OCI-M2 (cell line): ENCODE results near the gene NACC2.

Experiments
- DNase-seq: peaks from one replicate; lab custom pipeline; 2025; ENCODE audit not compliant: unreplicated experiment; lab: John Stamatoyannopoulos, UW

The NACC2 gene

DNA sequence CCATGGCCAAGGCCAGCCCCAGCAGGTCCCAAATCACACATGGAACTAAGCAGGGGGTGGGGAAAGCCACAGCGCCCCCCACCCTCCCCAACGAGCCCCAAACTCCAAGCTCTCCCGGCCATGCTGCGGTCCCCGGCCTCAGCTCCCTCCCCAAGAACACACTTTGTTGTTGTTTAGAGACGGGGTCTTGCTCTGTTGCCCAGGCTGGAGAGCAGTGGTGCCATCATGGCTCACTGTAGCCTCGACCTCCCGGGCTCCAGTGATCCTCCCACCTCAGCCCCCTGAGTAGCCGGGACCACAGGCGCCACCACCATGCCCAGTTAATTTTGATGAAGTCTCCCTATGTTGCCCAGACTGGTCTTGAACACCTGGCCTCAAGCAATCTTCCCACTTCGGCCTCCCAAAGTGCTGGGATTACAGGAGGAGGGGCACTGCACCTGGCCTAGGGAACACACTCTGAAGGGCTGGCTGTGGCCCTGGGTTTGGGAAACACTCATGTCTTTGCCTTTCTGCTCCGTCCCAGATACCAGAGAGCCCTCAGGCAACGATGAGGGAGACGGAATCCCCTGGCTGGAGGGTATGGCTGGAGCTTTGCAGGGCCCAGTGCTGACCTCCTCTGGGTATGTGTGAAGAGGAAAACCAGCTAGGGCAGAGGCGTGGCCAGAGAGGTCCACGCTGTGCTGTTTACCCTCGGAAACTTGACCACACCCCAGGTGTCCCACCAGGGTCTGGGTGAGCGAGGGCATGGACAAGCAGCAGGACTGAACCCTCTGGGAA, 80.8 kb downstream of the NACC2 start:
- no peak for DNase-seq

GRCh38 chr9:136013524-136014034, 81.5 kb downstream of the NACC2 start:
- DNase-seq: no peak

DNA sequence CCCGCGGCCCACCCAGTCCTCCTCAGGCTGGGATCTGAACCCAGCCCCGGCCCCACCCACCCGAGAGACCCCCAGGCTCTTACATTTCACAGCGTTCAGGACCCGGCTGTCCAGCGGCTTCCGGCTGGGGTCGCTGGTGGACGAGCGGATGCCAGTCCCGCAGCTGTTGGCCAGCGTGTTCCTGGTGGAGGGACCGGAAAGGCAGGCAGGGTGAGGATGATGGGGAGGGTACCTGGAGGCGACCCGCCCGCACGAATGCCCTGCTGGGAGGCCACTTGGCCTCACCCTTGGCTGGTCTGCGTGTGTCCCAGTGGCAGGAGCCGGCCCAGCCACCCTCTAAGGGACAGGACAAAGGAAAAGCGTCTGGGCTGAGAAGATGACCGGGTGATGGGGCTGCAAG, 82.0 kb downstream of the NACC2 start:
- DNase-seq: no peak

DNA sequence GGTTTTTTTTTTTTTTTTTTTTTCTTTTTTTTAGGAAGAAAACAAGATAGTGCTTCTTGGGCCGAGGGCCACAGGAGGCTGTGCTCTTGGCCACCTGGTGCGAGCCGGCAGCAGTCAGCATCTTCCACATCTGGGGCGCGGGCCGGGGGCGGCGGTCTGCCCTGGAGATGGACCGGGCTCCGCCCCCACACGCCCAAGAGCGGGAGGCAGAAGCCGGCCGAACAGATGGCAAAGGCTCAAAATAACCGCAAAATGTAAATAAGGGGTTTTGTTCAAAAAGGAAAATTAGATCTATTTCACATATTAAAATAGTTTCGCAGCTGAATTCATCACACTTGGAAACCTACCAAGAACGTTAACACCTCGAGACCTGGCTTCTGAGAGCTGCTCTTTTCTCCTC, 82.4 kb downstream of the NACC2 start:
- no peak for DNase-seq

- DNase-seq: no peak
These were observed 83.2 kb downstream of the NACC2 start for GRCh38 chr9:136011703-136012496.

DNA sequence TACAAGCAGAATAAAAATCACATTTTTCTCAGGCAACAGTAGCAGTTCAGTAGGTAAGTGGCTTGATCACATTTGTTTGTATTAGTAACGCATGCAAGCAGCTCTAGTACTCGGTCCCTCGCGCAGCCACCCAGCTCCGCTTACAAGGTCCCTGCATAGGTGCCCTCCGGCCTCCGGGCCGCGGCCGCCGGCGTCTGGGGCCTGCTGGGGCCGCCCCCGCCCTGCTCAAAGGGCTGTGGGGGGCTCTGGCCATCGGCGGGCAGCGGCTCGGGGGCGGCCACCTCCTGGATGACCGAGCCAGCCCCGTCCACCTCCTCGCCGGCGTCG, 83.8 kb downstream of the NACC2 start:
- DNase-seq: no peak

GRCh38 chr9:136010615-136011361, 84.3 kb downstream of the NACC2 start:
- no peak for DNase-seq

DNA sequence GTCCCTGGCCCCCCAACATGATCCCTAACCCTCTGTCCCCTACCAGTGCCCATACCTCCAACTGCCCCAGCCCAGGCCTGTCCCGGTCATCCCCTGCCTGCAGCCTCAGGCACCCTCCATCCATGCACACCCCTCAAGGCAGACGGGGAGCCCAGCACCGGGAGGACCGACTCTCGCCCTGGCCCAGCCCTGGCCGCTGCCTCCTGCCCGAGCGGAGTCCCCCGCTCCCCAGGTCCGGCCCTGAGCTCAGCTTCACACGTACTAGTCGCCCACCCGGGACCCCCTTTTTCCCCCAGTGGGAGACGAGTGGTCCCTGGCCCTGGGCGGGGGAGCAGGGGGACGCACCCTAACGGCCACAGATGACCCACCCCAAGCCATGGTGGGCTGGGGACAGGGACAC, 84.9 kb downstream of the NACC2 start:
- no peak for DNase-seq

DNA sequence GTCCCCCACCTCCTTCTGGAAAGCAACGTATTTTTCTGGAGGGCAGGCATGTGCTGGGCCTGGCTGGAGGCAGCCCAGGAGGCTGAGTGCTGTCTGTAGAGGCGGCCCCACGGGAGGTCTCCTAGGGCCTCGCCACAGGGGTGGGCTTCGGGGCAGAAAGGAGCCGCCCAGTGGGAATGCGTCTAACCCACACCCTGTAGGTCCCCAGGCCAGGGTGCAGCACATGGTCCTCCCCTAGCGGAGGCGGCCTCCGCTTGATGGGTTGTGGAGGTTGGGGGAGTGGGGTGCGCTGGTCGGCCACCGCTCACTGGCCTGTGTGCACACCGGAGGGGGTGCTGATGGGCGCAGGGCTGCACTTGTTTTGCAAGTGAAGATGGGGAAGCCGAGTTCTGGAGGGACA, 85.6 kb downstream of the NACC2 start:
- DNase-seq: no peak

GRCh38 chr9:136008693-136008997, 86.4 kb downstream of the NACC2 start:
- no peak for DNase-seq

DNA sequence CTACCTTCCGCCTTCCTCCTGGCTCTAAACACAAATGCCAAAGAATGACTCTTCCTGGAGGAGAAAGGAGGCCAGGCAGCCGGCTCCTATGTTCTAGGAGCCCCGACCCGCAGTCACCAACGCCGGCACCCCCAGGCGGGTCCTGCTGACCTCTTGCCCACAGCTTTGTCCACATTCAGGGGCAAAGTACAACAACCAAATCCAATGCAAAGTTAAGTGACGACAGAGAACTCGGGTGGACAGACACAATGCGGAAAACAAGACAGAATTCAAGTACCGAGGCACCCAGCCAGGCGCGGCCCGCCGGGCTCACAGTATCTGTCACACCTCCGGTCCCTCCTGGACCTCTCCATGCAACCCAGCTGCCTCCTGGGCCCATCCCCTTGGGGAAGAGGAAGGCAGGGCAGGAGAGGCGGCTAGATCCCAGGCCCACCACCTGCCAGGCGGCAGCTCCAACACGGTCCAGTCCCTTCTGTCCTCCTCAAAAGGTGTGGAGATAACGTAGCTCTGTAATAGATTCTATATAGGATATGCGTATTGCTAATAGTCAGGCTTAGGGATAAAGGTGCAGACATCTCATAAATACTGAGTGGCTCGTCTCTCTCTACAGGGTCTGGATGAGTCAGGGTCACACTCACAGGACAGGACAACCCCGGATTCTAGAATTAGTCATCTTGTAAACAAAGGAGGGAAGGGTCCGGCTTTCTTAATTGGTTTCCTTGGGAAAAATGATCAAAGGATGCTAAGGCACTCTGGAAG, 87.0 kb downstream of the NACC2 start:
- no peak for DNase-seq

DNA sequence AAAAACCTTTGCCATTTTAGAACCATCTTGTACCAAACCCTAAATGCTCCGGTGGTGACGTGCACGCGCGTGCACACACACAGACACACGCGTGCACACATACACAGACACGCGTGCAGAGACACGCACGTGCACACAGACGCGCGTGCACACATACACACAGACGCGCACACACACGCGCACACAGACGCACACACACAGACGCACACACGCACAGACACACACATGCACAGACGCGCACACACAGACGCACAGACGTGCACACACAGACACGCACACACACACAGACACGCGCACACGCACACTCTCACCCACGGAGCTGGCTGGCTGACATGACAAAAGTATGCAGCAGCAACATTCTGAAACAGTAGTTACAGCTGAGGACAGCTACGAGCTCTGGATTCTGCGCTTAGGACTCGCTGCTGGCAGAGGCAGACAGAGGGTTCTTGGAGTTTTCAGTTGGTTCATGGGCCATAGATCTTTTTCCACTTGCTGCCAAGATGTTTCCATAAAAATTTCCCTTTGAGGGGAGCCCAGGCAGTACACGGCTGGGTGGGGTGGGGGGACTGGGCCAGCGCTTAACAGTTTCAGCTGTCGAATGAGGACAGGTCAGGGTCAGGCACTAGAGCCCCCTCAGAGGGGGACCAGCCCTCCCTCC, 87.7 kb downstream of the NACC2 start:
- no peak for DNase-seq

GRCh38 chr9:136006169-136006568, 88.9 kb downstream of the NACC2 start:
- no peak for DNase-seq

DNA sequence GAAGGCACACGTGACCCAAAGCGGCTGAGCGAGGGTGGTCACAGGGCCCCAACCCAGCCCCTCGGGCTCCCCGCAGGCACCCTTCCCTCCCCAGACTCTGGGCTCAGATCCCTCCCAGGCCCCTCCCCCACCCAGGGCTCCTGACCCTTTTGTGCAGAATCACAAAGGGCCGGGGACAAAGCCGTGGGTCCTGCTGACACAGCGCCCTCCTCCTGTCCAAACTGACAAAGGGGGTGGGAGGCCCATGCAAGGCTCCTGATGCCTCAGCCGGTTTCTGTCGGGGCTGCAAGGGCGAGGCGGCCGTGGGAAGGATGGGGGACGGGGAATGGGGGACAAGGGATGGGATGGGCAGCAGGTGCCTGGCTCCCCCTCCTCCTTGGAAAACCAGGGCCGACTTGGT, 90.4 kb downstream of the NACC2 start:
- DNase-seq: no peak

- DNase-seq: no peak
These were observed 90.9 kb downstream of the NACC2 start for GRCh38 chr9:136004219-136004618.

- no peak for DNase-seq
These were observed 91.5 kb downstream of the NACC2 start for GRCh38 chr9:136003411-136004218.

DNA sequence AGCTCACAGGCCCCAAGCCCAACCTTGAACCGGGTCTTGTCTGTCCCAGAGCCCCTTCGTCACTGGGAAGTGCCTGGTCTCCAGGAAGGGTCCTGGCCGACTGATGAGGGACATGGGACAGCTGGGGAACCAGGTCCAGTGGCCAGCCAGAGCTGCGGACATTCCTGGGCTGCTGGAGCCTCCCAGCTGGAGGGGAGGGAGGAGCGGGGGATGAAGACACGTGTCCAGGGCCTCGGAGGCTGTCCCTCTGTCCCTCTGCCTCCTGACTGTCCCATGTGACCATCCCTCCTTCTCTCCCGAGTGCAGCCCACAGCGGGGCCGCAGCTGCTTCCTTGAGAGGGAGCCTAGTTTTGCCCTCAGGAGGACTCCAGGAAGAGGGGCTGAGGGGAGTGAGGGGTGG, 92.2 kb downstream of the NACC2 start:
- no peak for DNase-seq

DNA sequence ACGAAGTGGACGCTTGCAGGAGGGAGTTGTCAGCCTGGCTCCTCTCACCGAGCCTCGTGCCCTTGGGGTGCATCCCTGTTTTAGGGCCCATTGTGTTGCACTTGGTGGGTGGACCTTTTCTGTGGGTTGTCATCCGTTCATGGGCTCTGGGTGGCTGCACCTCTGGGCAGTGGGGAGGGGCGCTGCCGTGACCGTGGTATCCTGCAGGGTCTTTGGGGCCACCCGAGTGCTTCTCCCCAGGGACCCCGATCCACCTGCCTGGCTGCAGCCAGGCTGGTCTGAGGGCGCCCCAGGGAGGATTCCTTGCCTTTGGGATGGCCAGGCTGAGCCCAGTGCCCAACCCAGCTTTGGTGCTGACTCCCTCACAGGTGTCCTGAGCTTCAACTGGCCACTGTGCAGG, 92.9 kb downstream of the NACC2 start:
- no peak for DNase-seq

GRCh38 chr9:136001231-136001630, 93.9 kb downstream of the NACC2 start:
- no peak for DNase-seq
